Suprapubic skin (tissue), 4 donors: ENCODE measurements around the gene DNAH17. TPM values are rescaled to one million over a fixed set of nuclear protein-coding genes. Genes with fewer than 3 reads are reported as not detected.

ENCODE experiments used
- DNase-seq, 2 donors: peaks; one replicate each; pipeline ENCODE4 v3.0.0-alpha.2; 2019; ENCODE audit warnings: low spot score in 2 of 2
- H3K27ac ChIP-seq: fragments of 200-600 bp; sonication (generic); one replicate; pipeline ENCODE4 v1.5.1; 2019
- H3K27me3 ChIP-seq: fragments of 200-600 bp; sonication (generic); one replicate; pipeline ENCODE4 v1.5.1; 2019
- H3K36me3 ChIP-seq: fragments of 200-600 bp; sonication (generic); one replicate; pipeline ENCODE4 v1.5.1; 2019
- H3K4me1 ChIP-seq: fragments of 200-600 bp; sonication (generic); one replicate; pipeline ENCODE4 v1.5.1; 2019
- H3K4me3 ChIP-seq: fragments of 200-600 bp; sonication (generic); one replicate; pipeline ENCODE4 v1.5.1; 2019; ENCODE audit warnings: mild to moderate bottlenecking
- H3K9me3 ChIP-seq: fragments of 200-600 bp; sonication (generic); one replicate; pipeline ENCODE4 v1.5.1; 2019
- CTCF ChIP-seq, 2 donors: fragments of 200-600 bp in 1 of 2; fragments of 450-650 bp in 1 of 2; sonication (generic) in 1 of 2; IDR thresholded peaks; one replicate each; pipeline ENCODE4 v1.5.1; 2016 to 2019; ENCODE audit warnings: antibody characterized with exemption in 2 of 2, mild to moderate bottlenecking in 1 of 2, moderate library complexity in 1 of 2
- EP300 ChIP-seq: sonication (generic); formaldehyde crosslinking; IDR thresholded peaks from one replicate; pipeline ENCODE4 v1.6.1; 2017; ENCODE audit warnings: antibody characterized with exemption
- POLR2A ChIP-seq, 2 donors: fragments of 450-650 bp; IDR thresholded peaks; one replicate each; pipeline ENCODE4 v1.6.1; 2017; ENCODE audit warnings: antibody characterized with exemption in 2 of 2, mild to moderate bottlenecking in 2 of 2, moderate library complexity in 2 of 2
- POLR2AphosphoS5 ChIP-seq, 3 donors: sonication (generic); formaldehyde crosslinking; IDR thresholded peaks; one replicate each; pipeline ENCODE4 v1.6.1; 2017; ENCODE audit warnings: antibody characterized with exemption in 3 of 3
- WGBS: methylation state at CpG from one replicate; pipeline ENCODE4 v1.1.5; 2018; 5-methylcytosine and 5-hydroxymethylcytosine counted together
- total RNA-seq, 4 donors: library from RNA; depleted of rRNA; stranded (reverse); fragments of >200 nt; gene quantifications; one replicate each; pipeline ENCODE4 v1.1.0, GENCODE V29; 2016

The DNAH17 gene
- total RNA-seq, 4 donors from 2014 or later = 3.7 to 6.7 (median 5.2) TPM

- Histone ChIP-seq H3K36me3 (peaks cover 49% of the 10 kb centered on the region), H3K27ac (peak overlapping the region; percentile 19), H3K9me3 (no peaks in the 10 kb centered on the region), H3K27me3 (no peaks in the 10 kb centered on the region), H3K4me3 (no peak overlapping the region), H3K4me1 (peaks cover 49% of the 10 kb centered on the region)
- TF ChIP-seq CTCF (IDR thresholded peaks at IDR 0.05) (no peak), POLR2A (IDR thresholded peaks at IDR 0.05) (no peak), EP300 (no peak), POLR2AphosphoS5 (IDR thresholded peaks at IDR 0.05) (no peak)
- DNase-seq = no peak
- WGBS = 65% methylated on average over 12 of the region's 22 CpGs
Observed at GRCh38 chr17:78419970-78420815, 157.0 kb downstream of the DNAH17 start.

DNA sequence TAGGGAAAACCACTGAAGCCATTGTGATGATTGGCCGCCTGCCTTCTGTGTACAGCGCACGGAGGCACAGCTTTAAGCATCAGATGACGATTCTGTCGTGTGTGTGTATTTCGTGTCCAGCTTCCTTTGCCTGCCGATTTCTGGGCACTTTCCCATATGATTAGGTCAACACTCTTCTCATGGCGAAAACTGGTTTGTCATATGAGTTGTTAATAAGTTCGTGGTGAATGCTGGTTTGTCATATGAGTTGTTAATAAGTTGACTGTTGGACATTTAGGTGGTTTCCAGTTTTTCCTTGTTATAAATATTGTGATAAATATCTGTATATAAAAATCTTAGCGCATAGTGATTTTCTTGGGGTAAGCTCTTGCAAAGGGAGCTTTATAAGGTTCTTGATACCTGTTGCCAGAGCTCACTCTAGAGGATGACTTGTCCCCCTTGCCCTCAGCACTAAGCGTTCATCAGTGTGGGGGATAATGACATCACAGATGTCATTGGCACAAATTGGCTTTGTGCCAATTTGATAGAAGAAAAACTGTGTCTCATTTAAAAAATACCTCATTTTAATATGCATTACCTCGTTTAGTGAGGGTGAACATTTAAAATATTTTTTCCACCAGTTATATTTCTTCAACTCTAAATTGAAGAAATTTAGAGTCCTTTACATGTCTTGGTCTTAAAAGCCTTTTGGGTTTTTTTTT lies 158.7 kb downstream of the DNAH17 start:
- no peak overlapping the region for H3K4me3 ChIP-seq

GRCh38 chr17:78417531-78417909 lies 159.7 kb downstream of the DNAH17 start:
- H3K27ac ChIP-seq = peak overlapping the region; percentile 73
- H3K36me3 ChIP-seq = peaks cover 40% of the 10 kb centered on the region
- TF ChIP-seq POLR2AphosphoS5 (IDR thresholded peaks at IDR 0.05) (no peak), POLR2A (IDR thresholded peaks at IDR 0.05) (no peak), EP300 (no peak), CTCF (IDR thresholded peaks at IDR 0.05) (no peak)
- H3K4me1 ChIP-seq = peaks cover 51% of the 10 kb centered on the region
- H3K4me3 ChIP-seq = no peak overlapping the region
- H3K9me3 ChIP-seq = no peaks in the 10 kb centered on the region
- DNase-seq = no peak
- WGBS = 89% methylated on average over 7 of the region's 13 CpGs
- H3K27me3 ChIP-seq = no peaks in the 10 kb centered on the region

More for the DNA sequence above, 158.7 kb downstream of the DNAH17 start:
- Histone ChIP-seq H3K27ac (no peak overlapping the region), H3K9me3 (no peaks in the 10 kb centered on the region), H3K36me3 (peaks cover 39% of the 10 kb centered on the region), H3K4me1 (peaks cover 48% of the 10 kb centered on the region), H3K27me3 (no peaks in the 10 kb centered on the region)
- 71% methylated on average over 12 of the region's 12 CpGs for WGBS
- TF ChIP-seq POLR2AphosphoS5 (IDR thresholded peaks at IDR 0.05) = no peak
- TF ChIP-seq CTCF (IDR thresholded peaks at IDR 0.05) = no peak
- TF ChIP-seq POLR2A (IDR thresholded peaks at IDR 0.05) = no peak
- TF ChIP-seq EP300 = no peak
- no peak for DNase-seq

DNA sequence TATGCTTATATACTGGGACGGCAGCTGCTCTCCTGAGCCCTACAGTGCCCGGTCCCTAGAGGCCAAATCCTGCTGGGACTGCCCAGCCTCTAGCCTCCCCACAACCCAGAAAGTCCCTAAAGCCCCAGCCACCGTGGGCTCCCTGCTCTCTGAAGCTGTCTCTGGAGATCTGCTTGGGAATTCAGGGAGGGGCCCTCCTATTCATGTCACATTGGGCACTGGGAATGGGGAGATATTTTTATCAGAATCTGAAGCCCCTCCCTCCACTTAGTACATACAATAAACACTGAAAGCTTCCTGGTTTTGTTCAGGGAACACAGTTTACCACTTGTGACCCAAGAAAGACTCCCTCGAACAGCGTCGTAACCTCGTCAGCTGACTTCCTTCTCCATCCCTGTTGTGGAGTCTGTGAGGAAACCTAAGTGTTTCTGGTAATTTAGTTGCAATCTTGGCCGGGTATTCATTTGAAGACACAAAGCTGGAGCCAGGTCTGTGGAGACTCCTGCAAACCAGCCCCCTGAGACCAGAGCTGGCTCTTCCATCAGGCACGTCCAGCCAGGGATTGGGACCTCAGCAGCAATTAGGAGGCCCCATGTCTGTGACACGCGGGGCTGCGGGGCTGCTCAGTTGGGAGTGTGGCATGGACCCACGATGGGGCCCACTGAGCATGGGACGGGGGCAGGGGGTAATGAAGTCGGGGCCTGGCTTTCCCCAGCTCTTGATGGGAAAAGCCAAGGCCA lies 160.2 kb downstream of the DNAH17 start:
- TF ChIP-seq EP300 (no peak), POLR2AphosphoS5 (IDR thresholded peaks at IDR 0.05) (no peak), CTCF (IDR thresholded peaks at IDR 0.05) (no peak), POLR2A (IDR thresholded peaks at IDR 0.05) (no peak)
- WGBS = 72% methylated on average over 14 of the region's 15 CpGs
- peaks cover 49% of the 10 kb centered on the region for H3K4me1 ChIP-seq
- H3K36me3 ChIP-seq = peaks cover 39% of the 10 kb centered on the region
- DNase-seq = no peak
- H3K4me3 ChIP-seq = no peak overlapping the region
- peak overlapping the region; percentile 73 for H3K27ac ChIP-seq
- no peaks in the 10 kb centered on the region for H3K9me3 ChIP-seq
- no peaks in the 10 kb centered on the region for H3K27me3 ChIP-seq
